AG04450 (cell line): ENCODE measurements around the gene HIPK3. TPM values are rescaled to one million over a fixed set of nuclear protein-coding genes. Genes with fewer than 3 reads are reported as not detected.
"Not testable (repeated sequence)": the region's sequence is repeated elsewhere in the genome, so short reads cannot be mapped to it uniquely, and the experiment has no call there.

Experiments
- CTCF ChIA-PET: fragments of 300-600, 350-600 bp; formaldehyde crosslinking; extraction: SDS; loops from one replicate; lab custom pipeline; 2022; ENCODE audit warnings: antibody characterized with exemption, inconsistent platforms; lab: Charles Lee
- POLR2A ChIA-PET: fragments of 350-600 bp; formaldehyde crosslinking; extraction: SDS; loops from one replicate; lab custom pipeline; 2021; ENCODE audit warnings: antibody characterized with exemption, inconsistent platforms; lab: Yijun Ruan, JAX
- DNase-seq: peaks from one replicate; pipeline ENCODE4 v3.0.0-alpha.2; 2011; ENCODE audit warnings: low read depth, low spot score
- H3K27ac ChIP-seq: one replicate; pipeline ENCODE4 v1.5.1; 2012; ENCODE audit warnings: low read depth, low read length, control low read depth
- H3K27me3 ChIP-seq: one replicate; pipeline ENCODE4 v1.6.0; 2012; ENCODE audit warnings: low read length; ENCODE audit not compliant: control insufficient read depth, insufficient read depth
- H3K4me3 ChIP-seq: 2 replicates; pipeline ENCODE4 v1.5.1; 2011; ENCODE audit warnings: mild to moderate bottlenecking, low read depth, low read length, control low read depth
- H3K9me3 ChIP-seq: 2 replicates; pipeline ENCODE4 v1.5.1; 2012; ENCODE audit warnings: low read length; ENCODE audit not compliant: control insufficient read depth, insufficient read depth
- CTCF ChIP-seq: IDR thresholded peaks from 2 replicates; pipeline ENCODE4 v1.5.1; 2011; ENCODE audit warnings: low read depth, low read length, control low read depth, inconsistent platforms
- polyA plus RNA-seq: library from polyadenylated mRNA; depleted of rRNA; stranded (reverse); fragments of >200 nt; gene quantifications from 2 replicates; pipeline ENCODE4 v1.2.3, GENCODE V29; 2011

The HIPK3 gene
- polyA plus RNA-seq, 1 experiment, result 30.7 TPM

GRCh38 chr11:33296695-33297094 lies 39.5 kb downstream of the HIPK3 start:
- TF ChIP-seq CTCF, result no peak
- Histone ChIP-seq H3K27me3 (no peaks in the 10 kb centered on the region), H3K4me3 (no peak overlapping the region), H3K9me3 (peaks cover 7% of the 10 kb centered on the region; the same call in 1 of the 2 replicates), H3K27ac (no peak overlapping the region)
- DNase-seq, result no peak
- ChIA-PET POLR2A (no interaction called here), CTCF (interaction anchor here (0.7 kb wide), 1 partner anchor 215 kb away, joined by 3 read pairs; no protein-coding TSS in a partner anchor)

- ChIA-PET POLR2A (no interaction called here), CTCF (no interaction called here)
- H3K9me3 ChIP-seq, result no peaks in the 10 kb centered on the region
- TF ChIP-seq CTCF, result no peak
- no peak overlapping the region for H3K4me3 ChIP-seq
- H3K27me3 ChIP-seq, result no peaks in the 10 kb centered on the region
- no peak for DNase-seq
- H3K27ac ChIP-seq, result no peak overlapping the region
Observed at GRCh38 chr11:33303541-33303940, 46.4 kb downstream of the HIPK3 start.

- H3K27ac ChIP-seq, H3K9me3 ChIP-seq, POLR2A ChIA-PET, H3K27me3 ChIP-seq, H3K4me3 ChIP-seq, DNase-seq: not testable (repeated sequence)
- CTCF ChIA-PET, result interaction anchor here (0.6 kb wide), 1 partner anchor 708 kb away, joined by 3 read pairs; no protein-coding TSS in a partner anchor
Observed at GRCh38 chr11:33306821-33307220, 49.6 kb downstream of the HIPK3 start.

GRCh38 chr11:33307984-33308383 lies 50.8 kb downstream of the HIPK3 start:
- no peak for DNase-seq
- Histone ChIP-seq H3K27me3 (no peaks in the 10 kb centered on the region), H3K27ac (no peak overlapping the region), H3K4me3 (no peak overlapping the region), H3K9me3 (no peaks in the 10 kb centered on the region)
- TF ChIP-seq CTCF, result no peak
- ChIA-PET POLR2A (no interaction called here), CTCF (no interaction called here)

GRCh38 chr11:33309118-33309517 lies 51.9 kb downstream of the HIPK3 start:
- no peak overlapping the region for H3K4me3 ChIP-seq
- no peaks in the 10 kb centered on the region for H3K9me3 ChIP-seq
- no peak for TF ChIP-seq CTCF
- CTCF ChIA-PET, result interaction anchor here (1.1 kb wide), 1 partner anchor 22 kb away, joined by 3 read pairs; no protein-coding TSS in a partner anchor
- no peak for DNase-seq
- POLR2A ChIA-PET, result no interaction called here
- no peaks in the 10 kb centered on the region for H3K27me3 ChIP-seq
- H3K27ac ChIP-seq, result no peak overlapping the region
